ENCODE data around the gene KRT2. TPM values are rescaled to one million over a fixed set of nuclear protein-coding genes. Genes with fewer than 3 reads are reported as not detected.
"Not testable (repeated sequence)": the region's sequence is repeated elsewhere in the genome, so short reads cannot be mapped to it uniquely, and the experiment has no call there.

KRT2 gene
- total and polyA plus RNA-seq, 3 experiments from 2014 or later: 0.16 TPM; not detected in 2

DNA sequence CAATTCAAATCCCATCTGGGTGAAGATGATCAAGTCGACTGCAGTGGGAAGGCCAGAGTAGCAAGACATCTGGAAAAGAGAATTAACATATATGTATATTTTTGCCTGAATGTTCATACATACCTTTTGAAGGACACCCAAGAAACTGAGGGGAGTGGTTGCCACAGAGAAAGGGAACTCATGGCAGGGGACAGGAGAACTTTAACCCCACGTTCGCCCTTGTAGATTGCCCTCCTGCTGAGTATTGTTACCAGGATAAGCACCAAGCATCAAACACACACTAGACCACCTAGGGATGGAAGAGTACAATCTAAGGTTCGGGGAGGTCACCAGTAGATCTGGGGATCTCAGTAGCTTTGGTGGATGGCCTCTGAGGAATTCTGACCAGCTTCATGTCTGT lies 18.5 kb upstream of the KRT2 start:
- Mint-ChIP-seq H3K4me1 (no peaks in the 10 kb centered on the region), H3K36me3 (no peaks in the 10 kb centered on the region), H3K27ac (no peak overlapping the region), H3K4me3 (no peak overlapping the region), H3K9me3 (no peaks in the 10 kb centered on the region), H3K27me3 (peaks cover 4 to 19% of the 10 kb centered on the region in 2 donors)
- Histone ChIP-seq H3K4me1 (ENCODE audit: insufficient read depth, low read length) (no peaks in the 10 kb centered on the region), H3K27ac (ENCODE audit: low read depth, low read length) (no peak overlapping the region), H3K36me3 (ENCODE audit: insufficient read depth, low read length) (no peaks in the 10 kb centered on the region), H3K27me3 (ENCODE audit: insufficient read depth, low read length, poor library complexity, severe bottlenecking) (no peaks in the 10 kb centered on the region), H3K4me3 (ENCODE audit: low read length) (no peak overlapping the region), H3K9me3 (ENCODE audit: low read length) (no peaks in the 10 kb centered on the region)
- ChIA-PET CTCF (interaction anchor here (0.8 kb wide), 1 partner anchor 88 kb away, joined by 3 read pairs; no protein-coding TSS in a partner anchor), POLR2A (no interaction called here)
- no peak for DNase-seq

GRCh38 chr12:52669941-52670340 lies 17.9 kb upstream of the KRT2 start:
- H3K4me1 Mint-ChIP-seq: not testable (repeated sequence)

DNA sequence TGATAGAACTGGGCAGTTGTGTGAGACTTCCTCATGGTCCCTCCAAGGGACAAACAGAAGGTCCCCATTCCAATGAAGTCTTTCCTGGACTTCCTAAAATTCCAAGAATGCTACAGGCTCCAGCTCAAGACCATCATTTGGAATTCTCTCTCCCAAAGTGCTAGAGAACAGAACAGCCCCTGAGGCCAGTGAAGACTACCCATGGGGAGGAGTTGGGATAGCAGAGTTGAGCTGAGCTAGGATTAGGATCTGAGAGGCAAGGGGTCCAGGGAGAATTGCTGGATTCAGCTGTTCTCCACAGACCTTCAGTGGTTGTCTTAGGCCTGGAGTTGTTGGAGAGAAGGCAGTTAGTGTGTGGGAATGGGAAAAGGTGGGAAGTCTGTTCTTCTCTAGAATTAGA lies 17.4 kb upstream of the KRT2 start:
- Histone ChIP-seq H3K4me3 (ENCODE audit: low read length) (no peak overlapping the region), H3K27me3 (ENCODE audit: insufficient read depth, low read length, poor library complexity, severe bottlenecking) (no peaks in the 10 kb centered on the region), H3K9me3 (ENCODE audit: low read length) (no peaks in the 10 kb centered on the region), H3K36me3 (ENCODE audit: insufficient read depth, low read length) (no peaks in the 10 kb centered on the region), H3K4me1 (ENCODE audit: insufficient read depth, low read length) (no peaks in the 10 kb centered on the region), H3K27ac (ENCODE audit: low read depth, low read length) (no peak overlapping the region)
- DNase-seq: no peak
- Mint-ChIP-seq H3K36me3 (no peaks in the 10 kb centered on the region), H3K4me3 (no peak overlapping the region), H3K9me3 (no peaks in the 10 kb centered on the region), H3K27me3 (peaks cover 7 to 22% of the 10 kb centered on the region in 2 donors), H3K27ac (no peak overlapping the region), H3K4me1 (no peaks in the 10 kb centered on the region)
- ChIA-PET CTCF (no interaction called here), POLR2A (no interaction called here)

More at GRCh38 chr12:52669941-52670340, 17.9 kb upstream of the KRT2 start:
- H3K27ac Mint-ChIP-seq; H3K27ac ChIP-seq (ENCODE audit: low read depth, low read length); CTCF ChIA-PET; H3K4me1 ChIP-seq (ENCODE audit: insufficient read depth, low read length); POLR2A ChIA-PET; H3K4me3 ChIP-seq (ENCODE audit: low read length); H3K4me3 Mint-ChIP-seq; H3K9me3 ChIP-seq (ENCODE audit: low read length); H3K27me3 ChIP-seq (ENCODE audit: insufficient read depth, low read length, poor library complexity, severe bottlenecking); DNase-seq; H3K36me3 Mint-ChIP-seq; H3K36me3 ChIP-seq (ENCODE audit: insufficient read depth, low read length); H3K9me3 Mint-ChIP-seq: not testable (repeated sequence)
- peaks cover 4 to 24% of the 10 kb centered on the region in 2 donors for H3K27me3 Mint-ChIP-seq

- no peaks in the 10 kb centered on the region for H3K27me3 ChIP-seq (ENCODE audit: insufficient read depth, low read length, poor library complexity, severe bottlenecking)
Observed at GRCh38 chr12:52667931-52668330, 15.9 kb upstream of the KRT2 start.

GRCh38 chr12:52667509-52667908 lies 15.5 kb upstream of the KRT2 start:
- no peaks in the 10 kb centered on the region for H3K27me3 ChIP-seq (ENCODE audit: insufficient read depth, low read length, poor library complexity, severe bottlenecking)
- no peak overlapping the region for H3K27ac Mint-ChIP-seq
- H3K9me3 ChIP-seq (ENCODE audit: low read length): no peaks in the 10 kb centered on the region
- POLR2A ChIA-PET: no interaction called here
- no peaks in the 10 kb centered on the region for H3K36me3 ChIP-seq (ENCODE audit: insufficient read depth, low read length)
- peaks cover under 1 to 2% (median 1%) of the 10 kb centered on the region in 3 donors for H3K4me1 Mint-ChIP-seq
- CTCF ChIA-PET: interaction anchor here (0.7 kb wide), 1 partner anchor 177 kb away, joined by 3 read pairs; no protein-coding TSS in a partner anchor
- H3K27me3 Mint-ChIP-seq: peaks cover 11 to 26% of the 10 kb centered on the region in 2 donors
- no peak for DNase-seq
- no peak overlapping the region for H3K4me3 Mint-ChIP-seq
- no peaks in the 10 kb centered on the region for H3K36me3 Mint-ChIP-seq
- no peaks in the 10 kb centered on the region for H3K9me3 Mint-ChIP-seq
- H3K4me1 ChIP-seq (ENCODE audit: insufficient read depth, low read length): no peaks in the 10 kb centered on the region
- no peak overlapping the region for H3K4me3 ChIP-seq (ENCODE audit: low read length)
- no peak overlapping the region for H3K27ac ChIP-seq (ENCODE audit: low read depth, low read length)

More at GRCh38 chr12:52667931-52668330, 15.9 kb upstream of the KRT2 start:
- Histone ChIP-seq H3K36me3 (ENCODE audit: insufficient read depth, low read length) (no peaks in the 10 kb centered on the region), H3K9me3 (ENCODE audit: low read length) (no peaks in the 10 kb centered on the region), H3K4me3 (ENCODE audit: low read length) (no peak overlapping the region), H3K4me1 (ENCODE audit: insufficient read depth, low read length) (no peaks in the 10 kb centered on the region), H3K27ac (ENCODE audit: low read depth, low read length) (no peak overlapping the region)
- Mint-ChIP-seq H3K4me1 (no peaks in the 10 kb centered on the region), H3K36me3 (no peaks in the 10 kb centered on the region), H3K27ac (peak overlapping the region in 2 of 8 donors; percentile 22 to 84), H3K27me3 (peaks cover 11 to 26% of the 10 kb centered on the region in 2 donors), H3K9me3 (no peaks in the 10 kb centered on the region), H3K4me3 (no peak overlapping the region)
- CTCF ChIA-PET: no interaction called here
- DNase-seq: no peak
- POLR2A ChIA-PET: no interaction called here

DNA sequence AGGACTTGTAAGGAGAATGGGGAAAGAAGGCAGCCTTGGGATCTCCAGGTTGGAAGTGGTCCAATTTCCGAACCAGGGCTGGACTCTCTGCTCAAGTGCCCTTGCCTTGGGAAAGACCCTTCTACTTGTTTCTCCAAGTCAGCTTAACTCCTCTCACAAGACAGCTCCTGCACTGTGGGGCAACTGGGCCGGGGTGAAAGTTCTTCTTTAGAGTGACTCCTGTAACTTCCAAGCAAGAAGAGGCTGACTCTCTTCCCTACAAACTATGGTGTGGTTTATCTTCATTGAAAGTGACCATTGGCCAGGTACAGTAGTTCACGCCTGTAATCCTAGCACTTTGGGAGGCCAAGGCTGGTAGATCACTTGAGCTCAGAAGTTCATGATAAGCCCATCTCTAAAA lies 14.5 kb upstream of the KRT2 start:
- H3K4me3 ChIP-seq (ENCODE audit: low read length): no peak overlapping the region
- Mint-ChIP-seq H3K36me3 (no peaks in the 10 kb centered on the region), H3K4me1 (peaks cover 5 to 8% (median 7%) of the 10 kb centered on the region in 3 donors), H3K27ac (no peak overlapping the region), H3K27me3 (peaks cover 11 to 26% of the 10 kb centered on the region in 2 donors), H3K4me3 (no peak overlapping the region), H3K9me3 (no peaks in the 10 kb centered on the region)
- no peak overlapping the region for H3K27ac ChIP-seq (ENCODE audit: low read depth, low read length)
- no peaks in the 10 kb centered on the region for H3K27me3 ChIP-seq (ENCODE audit: insufficient read depth, low read length, poor library complexity, severe bottlenecking)
- ChIA-PET POLR2A (no interaction called here), CTCF (no interaction called here)
- H3K36me3 ChIP-seq (ENCODE audit: insufficient read depth, low read length): no peaks in the 10 kb centered on the region
- H3K9me3 ChIP-seq (ENCODE audit: low read length): no peaks in the 10 kb centered on the region
- no peak for DNase-seq
- peaks cover 6% of the 10 kb centered on the region for H3K4me1 ChIP-seq (ENCODE audit: insufficient read depth, low read length)

DNA sequence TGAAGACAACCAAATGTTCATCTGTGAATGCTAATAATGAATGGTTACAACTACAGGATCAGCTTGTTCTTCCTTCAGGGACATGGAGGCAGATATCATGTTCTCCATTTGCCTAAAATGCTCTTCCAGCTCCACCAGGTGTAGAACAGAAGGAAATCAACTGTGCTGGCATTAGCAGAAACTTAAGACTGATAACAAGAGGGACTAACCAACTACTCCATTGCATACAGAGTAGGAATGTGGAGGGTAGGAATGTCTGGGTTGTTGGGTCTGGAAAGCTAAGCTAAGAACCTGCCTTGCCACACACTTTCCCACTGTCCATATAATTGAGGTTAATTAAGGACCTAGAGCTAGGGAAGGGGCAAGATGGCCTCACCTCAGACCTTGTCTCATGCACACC lies 11.4 kb upstream of the KRT2 start:
- POLR2A ChIA-PET: no interaction called here
- no peaks in the 10 kb centered on the region for H3K36me3 Mint-ChIP-seq
- Histone ChIP-seq H3K4me3 (ENCODE audit: low read length) (no peak overlapping the region), H3K36me3 (ENCODE audit: insufficient read depth, low read length) (no peaks in the 10 kb centered on the region), H3K9me3 (ENCODE audit: low read length) (no peaks in the 10 kb centered on the region), H3K27ac (ENCODE audit: low read depth, low read length) (peak overlapping the region; percentile 19), H3K4me1 (ENCODE audit: insufficient read depth, low read length) (peaks cover 6% of the 10 kb centered on the region), H3K27me3 (ENCODE audit: insufficient read depth, low read length, poor library complexity, severe bottlenecking) (no peaks in the 10 kb centered on the region)
- H3K27me3 Mint-ChIP-seq: peaks cover 7 to 31% of the 10 kb centered on the region in 2 donors
- H3K27ac Mint-ChIP-seq: peak overlapping the region in 1 of 8 donors; percentile 52
- CTCF ChIA-PET: no interaction called here
- no peaks in the 10 kb centered on the region for H3K9me3 Mint-ChIP-seq
- peaks cover 5 to 8% (median 7%) of the 10 kb centered on the region in 3 donors for H3K4me1 Mint-ChIP-seq
- no peak for DNase-seq
- H3K4me3 Mint-ChIP-seq: no peak overlapping the region

DNA sequence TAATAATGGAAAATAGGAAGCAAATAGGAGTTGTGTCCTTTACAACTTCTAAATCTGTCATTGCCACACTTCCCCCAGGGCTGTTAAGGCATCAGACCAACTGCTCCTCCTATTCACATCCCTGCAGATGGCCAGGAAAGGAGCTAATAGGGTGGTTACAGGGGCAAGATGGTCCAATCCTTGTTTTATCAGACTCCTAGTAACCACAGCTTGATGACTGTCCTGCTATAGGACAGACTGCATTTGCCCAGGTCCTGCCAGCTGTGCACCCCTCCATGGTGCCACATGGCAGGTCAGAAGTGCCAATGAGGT lies 10.9 kb upstream of the KRT2 start:
- Histone ChIP-seq H3K9me3 (ENCODE audit: low read length) (no peaks in the 10 kb centered on the region), H3K27me3 (ENCODE audit: insufficient read depth, low read length, poor library complexity, severe bottlenecking) (no peaks in the 10 kb centered on the region), H3K4me1 (ENCODE audit: insufficient read depth, low read length) (peaks cover 6% of the 10 kb centered on the region), H3K36me3 (ENCODE audit: insufficient read depth, low read length) (no peaks in the 10 kb centered on the region), H3K27ac (ENCODE audit: low read depth, low read length) (peak overlapping the region; percentile 19), H3K4me3 (ENCODE audit: low read length) (no peak overlapping the region)
- ChIA-PET CTCF (no interaction called here), POLR2A (no interaction called here)
- Mint-ChIP-seq H3K27ac (peak overlapping the region in 2 of 8 donors; percentile 24 to 80), H3K4me1 (peaks cover 5 to 8% (median 7%) of the 10 kb centered on the region in 3 donors), H3K36me3 (no peaks in the 10 kb centered on the region), H3K27me3 (peaks cover 7 to 31% of the 10 kb centered on the region in 2 donors), H3K4me3 (no peak overlapping the region), H3K9me3 (no peaks in the 10 kb centered on the region)
- no peak for DNase-seq
